ENCODE results near the gene IL18RAP.

IL18RAP gene

DNA sequence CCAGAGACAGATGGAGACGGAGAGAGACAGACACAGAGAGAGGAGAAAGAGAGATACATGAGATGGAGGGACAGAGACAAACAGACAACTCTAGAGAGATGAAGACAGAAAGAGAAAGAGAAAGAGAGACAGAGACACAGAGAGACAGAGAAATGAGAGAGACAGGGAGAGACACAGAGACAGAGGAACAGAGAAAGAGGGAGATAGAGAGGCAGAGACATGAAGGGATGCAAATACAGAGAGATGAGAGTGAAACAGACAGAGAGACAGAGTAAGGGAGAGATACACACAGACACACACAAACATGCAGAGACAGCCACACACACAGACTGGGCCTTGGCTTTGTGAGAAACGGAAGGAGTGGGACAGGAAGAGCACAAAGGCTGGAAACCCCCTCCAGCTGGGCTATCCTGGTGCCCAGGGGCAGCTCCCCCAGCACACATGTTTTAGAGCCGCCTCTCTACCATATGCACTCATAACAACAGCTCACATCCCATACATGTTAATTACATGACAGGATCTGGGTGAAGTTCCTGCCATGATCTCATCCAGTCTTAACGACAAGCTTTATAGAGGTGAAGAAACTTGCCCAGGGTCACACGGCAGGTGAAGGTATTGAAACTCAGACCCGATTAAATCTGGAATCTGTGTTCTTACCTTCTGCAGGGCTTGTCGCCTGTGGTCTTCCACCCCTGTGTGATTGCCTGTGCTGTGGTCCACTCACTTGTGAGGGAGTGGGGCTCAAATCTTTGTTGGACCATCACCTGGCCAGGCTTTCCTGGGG lies 35.0 kb upstream of the IL18RAP start:
- no peak overlapping the region for H3K4me3 ChIP-seq (ENCODE audit: control insufficient read depth, low read depth, low read length)
- no peak for DNase-seq (ENCODE audit: low read depth)
- TF ChIP-seq, protein P1, sequence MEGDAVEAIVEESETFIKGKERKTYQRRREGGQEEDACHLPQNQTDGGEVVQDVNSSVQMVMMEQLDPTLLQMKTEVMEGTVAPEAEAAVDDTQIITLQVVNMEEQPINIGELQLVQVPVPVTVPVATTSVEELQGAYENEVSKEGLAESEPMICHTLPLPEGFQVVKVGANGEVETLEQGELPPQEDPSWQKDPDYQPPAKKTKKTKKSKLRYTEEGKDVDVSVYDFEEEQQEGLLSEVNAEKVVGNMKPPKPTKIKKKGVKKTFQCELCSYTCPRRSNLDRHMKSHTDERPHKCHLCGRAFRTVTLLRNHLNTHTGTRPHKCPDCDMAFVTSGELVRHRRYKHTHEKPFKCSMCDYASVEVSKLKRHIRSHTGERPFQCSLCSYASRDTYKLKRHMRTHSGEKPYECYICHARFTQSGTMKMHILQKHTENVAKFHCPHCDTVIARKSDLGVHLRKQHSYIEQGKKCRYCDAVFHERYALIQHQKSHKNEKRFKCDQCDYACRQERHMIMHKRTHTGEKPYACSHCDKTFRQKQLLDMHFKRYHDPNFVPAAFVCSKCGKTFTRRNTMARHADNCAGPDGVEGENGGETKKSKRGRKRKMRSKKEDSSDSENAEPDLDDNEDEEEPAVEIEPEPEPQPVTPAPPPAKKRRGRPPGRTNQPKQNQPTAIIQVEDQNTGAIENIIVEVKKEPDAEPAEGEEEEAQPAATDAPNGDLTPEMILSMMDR (conservative IDR thresholded peaks at IDR 0.05; ENCODE audit: control insufficient read depth, insufficient read depth, low read depth, low read length) = no peak

DNA sequence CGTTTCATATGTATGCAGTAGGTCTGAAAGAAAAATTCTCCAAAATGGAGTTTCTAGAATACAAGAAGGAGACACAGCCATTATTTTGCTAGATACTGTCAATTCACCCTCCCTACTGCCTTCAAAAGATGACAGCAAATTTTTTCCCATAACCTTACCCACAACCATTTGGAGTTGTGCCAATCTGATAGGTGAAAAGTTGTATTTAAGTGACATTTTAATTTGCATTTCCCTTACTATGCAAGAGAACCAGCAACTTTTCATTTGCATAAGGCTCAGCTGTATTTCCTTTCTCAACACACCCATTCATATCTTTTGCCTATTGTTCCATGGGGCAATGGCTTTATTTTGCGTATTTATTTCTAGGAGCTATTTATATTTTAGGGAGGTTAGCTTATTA lies 31.4 kb upstream of the IL18RAP start:
- no peak for DNase-seq (ENCODE audit: low read depth)
- TF ChIP-seq, protein P1 (conservative IDR thresholded peaks at IDR 0.05; ENCODE audit: control insufficient read depth, insufficient read depth, low read depth, low read length) = no peak
- H3K4me3 ChIP-seq (ENCODE audit: control insufficient read depth, low read depth, low read length) = no peak overlapping the region

- H3K4me3 ChIP-seq (ENCODE audit: control insufficient read depth, low read depth, low read length) = no peak overlapping the region
- DNase-seq (ENCODE audit: low read depth) = no peak
- TF ChIP-seq, protein P1 (conservative IDR thresholded peaks at IDR 0.05; ENCODE audit: control insufficient read depth, insufficient read depth, low read depth, low read length) = no peak
These were observed 30.9 kb upstream of the IL18RAP start for GRCh38 chr2:102392096-102392495.

- DNase-seq (ENCODE audit: low read depth) = no peak
- no peak overlapping the region for H3K4me3 ChIP-seq (ENCODE audit: control insufficient read depth, low read depth, low read length)
- TF ChIP-seq, protein P1 (conservative IDR thresholded peaks at IDR 0.05; ENCODE audit: control insufficient read depth, insufficient read depth, low read depth, low read length) = no peak
These were observed 30.0 kb upstream of the IL18RAP start for GRCh38 chr2:102392942-102393341.

DNA sequence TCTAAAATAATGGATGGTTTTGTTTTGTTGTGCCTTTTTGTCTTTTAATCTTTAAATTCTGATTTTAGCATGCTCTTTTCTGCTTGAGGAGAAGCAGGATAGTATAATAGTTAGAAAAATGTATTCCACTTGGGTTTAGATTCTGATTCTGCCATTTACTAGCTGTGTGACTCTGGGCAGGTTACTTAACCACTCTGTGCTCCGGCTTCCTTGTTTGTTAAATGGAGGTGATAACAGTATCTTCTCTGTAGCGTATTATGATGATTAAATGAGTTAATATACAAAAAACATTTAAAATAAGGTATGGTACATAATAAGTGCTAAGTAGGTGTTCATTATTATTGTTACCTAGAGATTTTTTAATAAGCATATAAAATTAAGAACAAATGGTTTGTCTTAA lies 26.9 kb upstream of the IL18RAP start:
- no peak overlapping the region for H3K4me3 ChIP-seq (ENCODE audit: control insufficient read depth, low read depth, low read length)
- no peak for DNase-seq (ENCODE audit: low read depth)
- TF ChIP-seq, protein P1 (conservative IDR thresholded peaks at IDR 0.05; ENCODE audit: control insufficient read depth, insufficient read depth, low read depth, low read length) = no peak

- no peak overlapping the region for H3K4me3 ChIP-seq (ENCODE audit: control insufficient read depth, low read depth, low read length)
- TF ChIP-seq, protein P1 (conservative IDR thresholded peaks at IDR 0.05; ENCODE audit: control insufficient read depth, insufficient read depth, low read depth, low read length) = no peak
- no peak for DNase-seq (ENCODE audit: low read depth)
These were observed 25.8 kb upstream of the IL18RAP start for GRCh38 chr2:102397209-102397608.
